RWPE2 (cell line): ENCODE measurements around the gene SLC25A41.

ENCODE experiments used
- ATAC-seq: fragments of 200-7000 bp; cut with Tn5 transposase; 3 replicates; pipeline ENCODE4 v1.9.1; 2021; ENCODE audit warnings: low read depth
- DNase-seq: peaks from one replicate; pipeline ENCODE4 v3.0.0-alpha.2; 2020; ENCODE audit warnings: low spot score
- H3K27ac ChIP-seq: fragments of 450-650 bp; 2 replicates; pipeline ENCODE4 v1.5.1; 2017; ENCODE audit warnings: mild to moderate bottlenecking; ENCODE audit not compliant: poor library complexity, severe bottlenecking
- H3K27me3 ChIP-seq: fragments of 250-450 bp; sonication (Bioruptor Pico); 2 replicates; pipeline ENCODE4 v1.5.1; 2021; ENCODE audit warnings: mild to moderate bottlenecking, moderate library complexity; ENCODE audit not compliant: insufficient read depth, poor library complexity, severe bottlenecking
- H3K36me3 ChIP-seq: fragments of 250-450 bp; sonication (Bioruptor Pico); 2 replicates; pipeline ENCODE4 v1.5.1; 2020; ENCODE audit warnings: low read depth, mild to moderate bottlenecking, moderate library complexity
- H3K4me1 ChIP-seq: fragments of 250-450 bp; sonication (Bioruptor Pico); 2 replicates; pipeline ENCODE4 v1.5.1; 2021; ENCODE audit warnings: mild to moderate bottlenecking, moderate library complexity; ENCODE audit not compliant: insufficient read depth, poor library complexity, severe bottlenecking
- H3K4me3 ChIP-seq: fragments of 250-450 bp; sonication (Bioruptor Pico); 2 replicates; pipeline ENCODE4 v1.5.1; 2021; ENCODE audit warnings: mild to moderate bottlenecking, moderate library complexity; ENCODE audit not compliant: severe bottlenecking
- H3K9me3 ChIP-seq: fragments of 250-450 bp; sonication (Bioruptor Pico); 2 replicates; pipeline ENCODE4 v1.5.1; 2021; ENCODE audit warnings: mild to moderate bottlenecking, moderate library complexity; ENCODE audit not compliant: severe bottlenecking
- TF ChIP-seq, protein P1 (sequence below): fragments of 450-650 bp; IDR thresholded peaks from one replicate; pipeline ENCODE4 v1.5.1; 2017; ENCODE audit warnings: mild to moderate bottlenecking, moderate library complexity; ENCODE audit not compliant: poor library complexity, severe bottlenecking

Gene SLC25A41

GRCh38 chr19:6442087-6442688 lies 8.6 kb upstream of the SLC25A41 start:
- Histone ChIP-seq H3K27ac (no peak overlapping the region), H3K36me3 (no peaks in the 10 kb centered on the region)
- ATAC-seq = no peak

GRCh38 chr19:6440905-6441304 lies 7.3 kb upstream of the SLC25A41 start:
- Histone ChIP-seq H3K27me3 (no peaks in the 10 kb centered on the region), H3K4me3 (no peak overlapping the region), H3K4me1 (no peaks in the 10 kb centered on the region), H3K27ac (no peak overlapping the region), H3K36me3 (no peaks in the 10 kb centered on the region), H3K9me3 (no peaks in the 10 kb centered on the region)
- no peak for ATAC-seq
- TF ChIP-seq, protein P1, sequence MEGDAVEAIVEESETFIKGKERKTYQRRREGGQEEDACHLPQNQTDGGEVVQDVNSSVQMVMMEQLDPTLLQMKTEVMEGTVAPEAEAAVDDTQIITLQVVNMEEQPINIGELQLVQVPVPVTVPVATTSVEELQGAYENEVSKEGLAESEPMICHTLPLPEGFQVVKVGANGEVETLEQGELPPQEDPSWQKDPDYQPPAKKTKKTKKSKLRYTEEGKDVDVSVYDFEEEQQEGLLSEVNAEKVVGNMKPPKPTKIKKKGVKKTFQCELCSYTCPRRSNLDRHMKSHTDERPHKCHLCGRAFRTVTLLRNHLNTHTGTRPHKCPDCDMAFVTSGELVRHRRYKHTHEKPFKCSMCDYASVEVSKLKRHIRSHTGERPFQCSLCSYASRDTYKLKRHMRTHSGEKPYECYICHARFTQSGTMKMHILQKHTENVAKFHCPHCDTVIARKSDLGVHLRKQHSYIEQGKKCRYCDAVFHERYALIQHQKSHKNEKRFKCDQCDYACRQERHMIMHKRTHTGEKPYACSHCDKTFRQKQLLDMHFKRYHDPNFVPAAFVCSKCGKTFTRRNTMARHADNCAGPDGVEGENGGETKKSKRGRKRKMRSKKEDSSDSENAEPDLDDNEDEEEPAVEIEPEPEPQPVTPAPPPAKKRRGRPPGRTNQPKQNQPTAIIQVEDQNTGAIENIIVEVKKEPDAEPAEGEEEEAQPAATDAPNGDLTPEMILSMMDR = no peak
- DNase-seq = no peak

More at GRCh38 chr19:6442087-6442688, 8.6 kb upstream of the SLC25A41 start:
- DNase-seq = no peak
- H3K27me3 ChIP-seq = no peaks in the 10 kb centered on the region
- no peak overlapping the region for H3K4me3 ChIP-seq
- TF ChIP-seq, protein P1 = no peak
- H3K9me3 ChIP-seq = no peaks in the 10 kb centered on the region
- no peaks in the 10 kb centered on the region for H3K4me1 ChIP-seq

DNA sequence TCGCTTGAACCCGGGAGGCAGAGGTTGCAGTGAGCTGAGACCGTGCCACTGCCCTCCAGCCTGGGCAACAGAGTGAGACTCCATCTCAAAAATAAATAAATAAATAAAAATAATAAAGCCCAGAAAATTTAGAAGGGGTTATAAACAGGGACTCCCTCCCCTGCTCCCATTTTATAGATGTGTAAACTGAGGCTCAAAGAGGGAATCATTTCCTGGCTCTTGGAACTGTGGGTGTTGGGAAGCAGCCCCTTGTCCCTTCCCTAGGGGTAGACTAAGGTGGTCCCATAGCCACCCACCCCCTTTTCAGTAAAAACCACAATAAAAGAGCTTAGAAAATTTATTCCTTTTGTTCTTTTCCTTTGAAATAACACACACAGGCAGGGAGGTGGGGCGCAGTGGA lies 6.2 kb upstream of the SLC25A41 start:
- H3K4me1 ChIP-seq = no peaks in the 10 kb centered on the region
- ATAC-seq = no peak
- no peaks in the 10 kb centered on the region for H3K36me3 ChIP-seq
- no peak overlapping the region for H3K4me3 ChIP-seq
- TF ChIP-seq, protein P1 = no peak
- no peaks in the 10 kb centered on the region for H3K27me3 ChIP-seq
- H3K9me3 ChIP-seq = no peaks in the 10 kb centered on the region
- H3K27ac ChIP-seq = no peak overlapping the region
- no peak for DNase-seq

- TF ChIP-seq, protein P1 = no peak
- no peaks in the 10 kb centered on the region for H3K36me3 ChIP-seq
- H3K9me3 ChIP-seq = no peaks in the 10 kb centered on the region
- H3K4me1 ChIP-seq = no peaks in the 10 kb centered on the region
- no peak for ATAC-seq
- no peaks in the 10 kb centered on the region for H3K27me3 ChIP-seq
- H3K4me3 ChIP-seq = no peak overlapping the region
- no peak overlapping the region for H3K27ac ChIP-seq
- no peak for DNase-seq
Observed at GRCh38 chr19:6433165-6433564, 398 bp downstream of the SLC25A41 start.

- no peaks in the 10 kb centered on the region for H3K9me3 ChIP-seq
- TF ChIP-seq, protein P1 = no peak
- H3K27me3 ChIP-seq = no peaks in the 10 kb centered on the region
- no peaks in the 10 kb centered on the region for H3K4me1 ChIP-seq
- no peak for ATAC-seq
- H3K27ac ChIP-seq = no peak overlapping the region
- H3K4me3 ChIP-seq = no peak overlapping the region
- DNase-seq = no peak
- H3K36me3 ChIP-seq = no peaks in the 10 kb centered on the region
Observed at GRCh38 chr19:6431891-6432290, 1.7 kb downstream of the SLC25A41 start.
